Neural progenitor cell (in vitro differentiated cells): Measurements from ENCODE around the gene HOXC5. TPM values are rescaled to one million over a fixed set of nuclear protein-coding genes. Genes with fewer than 3 reads are reported as not detected.
A peak's percentile ranks its signal among the peaks of the same experiment; 100 is the strongest.

Experiments
- DNase-seq: peaks from one replicate; pipeline ENCODE4 v3.0.0-alpha.2; 2016; ENCODE audit warnings: low spot score
- H2AFZ ChIP-seq: fragments of 200-600 bp; sonication (generic); replicated peaks from 2 replicates; pipeline ENCODE4 v1.6.1; 2016; ENCODE audit warnings: antibody characterized with exemption
- H3F3A ChIP-seq: fragments of 200-600 bp; sonication (generic); 2 replicates; pipeline ENCODE4 v1.6.1; 2016; ENCODE audit warnings: antibody characterized with exemption, low read depth
- H3K27ac ChIP-seq: fragments of 200-600 bp; sonication (generic); 2 replicates; pipeline ENCODE4 v1.5.1; 2016; ENCODE audit warnings: mild to moderate bottlenecking
- H3K27me3 ChIP-seq: fragments of 200-600 bp; sonication (generic); 2 replicates; pipeline ENCODE4 v1.6.1; 2016; ENCODE audit warnings: mild to moderate bottlenecking, moderate library complexity
- H3K36me3 ChIP-seq: fragments of 200-600 bp; sonication (generic); 2 replicates; pipeline ENCODE4 v1.5.1; 2016
- H3K4me1 ChIP-seq: fragments of 200-600 bp; sonication (generic); 2 replicates; pipeline ENCODE4 v1.6.1; 2016; ENCODE audit warnings: mixed run types
- H3K4me2 ChIP-seq: fragments of 200-600 bp; sonication (generic); 2 replicates; pipeline ENCODE4 v1.6.1; 2016
- H3K4me3 ChIP-seq: fragments of 200-600 bp; sonication (generic); 2 replicates; pipeline ENCODE4 v1.5.1; 2016
- H3K79me2 ChIP-seq: fragments of 200-600 bp; sonication (generic); 2 replicates; pipeline ENCODE4 v1.6.1; 2016; ENCODE audit warnings: low read depth
- H3K9ac ChIP-seq: fragments of 200-600 bp; sonication (generic); 2 replicates; pipeline ENCODE4 v1.6.1; 2016
- H3K9me3 ChIP-seq: fragments of 200-600 bp; sonication (generic); 2 replicates; pipeline ENCODE4 v1.5.1; 2016; ENCODE audit warnings: low read depth
- H4K20me1 ChIP-seq: fragments of 200-600 bp; sonication (generic); 2 replicates; pipeline ENCODE4 v1.6.1; 2016; ENCODE audit warnings: low read depth
- H3K27ac Mint-ChIP-seq: 3 replicates; pipeline ENCODE4 v1.8.0; 2021; ENCODE audit warnings: mixed read lengths
- H3K27me3 Mint-ChIP-seq: 2 replicates; pipeline ENCODE4 v1.8.0; 2022; ENCODE audit warnings: low read depth, mild to moderate bottlenecking, inconsistent platforms, moderate library complexity, mixed read lengths; ENCODE audit not compliant: insufficient read depth
- H3K36me3 Mint-ChIP-seq: 3 replicates; pipeline ENCODE4 v1.8.0; 2021; ENCODE audit warnings: mixed read lengths
- H3K4me1 Mint-ChIP-seq: 3 replicates; pipeline ENCODE4 v1.8.0; 2021; ENCODE audit warnings: mixed read lengths
- H3K4me3 Mint-ChIP-seq: 3 replicates; pipeline ENCODE4 v1.8.0; 2021; ENCODE audit warnings: mild to moderate bottlenecking, moderate library complexity, mixed read lengths
- H3K9me3 Mint-ChIP-seq: 3 replicates; pipeline ENCODE4 v1.8.0; 2020; ENCODE audit warnings: mixed read lengths
- CTCF ChIP-seq: fragments of 200-600 bp; sonication (generic); IDR thresholded peaks from 2 replicates; pipeline ENCODE4 v1.5.1; 2017; ENCODE audit warnings: antibody characterized with exemption, mild to moderate bottlenecking
- EZH2 ChIP-seq: fragments of 200-600 bp; sonication (generic); IDR thresholded peaks from 2 replicates; pipeline ENCODE4 v1.6.1; 2017; ENCODE audit warnings: antibody characterized with exemption, mild to moderate bottlenecking, moderate library complexity
- EZH2phosphoT487 ChIP-seq: fragments of 200-600 bp; sonication (generic); IDR thresholded peaks from 2 replicates; pipeline ENCODE4 v1.6.1; 2017; ENCODE audit warnings: antibody characterized with exemption
- total RNA-seq: library from RNA; depleted of rRNA; stranded (reverse); fragments of >200 nt; gene quantifications from 2 replicates; pipeline ENCODE4 v1.2.3, GENCODE V29; 2015; ENCODE audit warnings: low replicate concordance

The HOXC5 gene
- total RNA-seq, 1 donor from 2014 or later: not detected

GRCh38 chr12:54051026-54051842 lies 18.4 kb downstream of the HOXC5 start:
- Histone ChIP-seq H3F3A (no peaks in the 10 kb centered on the region), H3K4me3 (no peak overlapping the region), H3K27me3 (peaks cover 100% of the 10 kb centered on the region), H3K36me3 (no peaks in the 10 kb centered on the region), H3K4me1 (peaks cover 7% of the 10 kb centered on the region), H3K9me3 (no peaks in the 10 kb centered on the region), H2AFZ (no peak overlapping the region), H3K27ac (no peak overlapping the region), H4K20me1 (peaks cover 86% of the 10 kb centered on the region), H3K4me2 (no peak overlapping the region), H3K9ac (no peak overlapping the region), H3K79me2 (no peaks in the 10 kb centered on the region)
- Mint-ChIP-seq H3K4me1 (no peaks in the 10 kb centered on the region), H3K36me3 (no peaks in the 10 kb centered on the region), H3K9me3 (peaks cover 5% of the 10 kb centered on the region), H3K4me3 (no peak overlapping the region), H3K27me3 (peaks cover 90% of the 10 kb centered on the region), H3K27ac (no peak overlapping the region)
- TF ChIP-seq EZH2phosphoT487: no peak
- no peak for TF ChIP-seq CTCF
- no peak for TF ChIP-seq EZH2
- no peak for DNase-seq

DNA sequence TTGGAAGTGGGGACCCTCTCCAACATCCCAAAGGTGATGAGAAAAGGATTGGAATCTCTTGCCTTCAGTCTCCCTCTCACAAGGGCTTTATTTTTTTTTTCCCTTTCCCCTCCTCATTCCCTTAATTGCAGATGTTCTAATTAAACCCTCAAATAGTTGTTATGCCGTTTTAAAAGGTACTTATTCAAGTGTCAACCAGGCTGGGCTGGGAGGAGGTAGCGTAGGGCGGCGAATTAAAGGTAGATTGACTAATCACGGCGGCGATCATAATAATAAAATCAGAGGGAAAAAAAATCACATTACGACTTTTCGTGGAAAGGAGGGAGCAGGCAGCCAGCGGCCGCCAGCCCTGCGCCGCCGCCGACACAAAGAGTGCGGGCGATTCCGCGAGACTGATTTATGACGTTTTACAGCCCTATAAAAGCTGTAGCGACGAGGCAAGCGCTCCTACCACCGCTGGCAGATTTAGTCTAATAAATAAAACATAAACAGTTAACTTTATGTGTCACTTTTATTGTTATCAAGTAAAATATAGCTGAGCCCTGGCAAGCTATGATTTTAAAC lies 19.1 kb downstream of the HOXC5 start:
- no peak overlapping the region for H2AFZ ChIP-seq
- H3K27ac Mint-ChIP-seq: no peak overlapping the region
- no peak for TF ChIP-seq CTCF
- TF ChIP-seq EZH2: peak; percentile 99
- peak; percentile 90 for TF ChIP-seq EZH2phosphoT487
- no peaks in the 10 kb centered on the region for H3K79me2 ChIP-seq
- no peak overlapping the region for H3K4me3 ChIP-seq
- H3K4me1 Mint-ChIP-seq: no peaks in the 10 kb centered on the region
- peaks cover 91% of the 10 kb centered on the region for H3K27me3 Mint-ChIP-seq
- H3K27me3 ChIP-seq: peaks cover 100% of the 10 kb centered on the region
- no peak overlapping the region for H3K4me3 Mint-ChIP-seq
- no peak overlapping the region for H3K9ac ChIP-seq
- no peaks in the 10 kb centered on the region for H3F3A ChIP-seq
- no peaks in the 10 kb centered on the region for H3K9me3 ChIP-seq
- peaks cover 7% of the 10 kb centered on the region for H3K4me1 ChIP-seq
- no peak overlapping the region for H3K4me2 ChIP-seq
- H3K9me3 Mint-ChIP-seq: peaks cover 7% of the 10 kb centered on the region
- H4K20me1 ChIP-seq: peaks cover 82% of the 10 kb centered on the region
- H3K27ac ChIP-seq: no peak overlapping the region
- DNase-seq: no peak
- no peaks in the 10 kb centered on the region for H3K36me3 Mint-ChIP-seq
- H3K36me3 ChIP-seq: no peaks in the 10 kb centered on the region

DNA sequence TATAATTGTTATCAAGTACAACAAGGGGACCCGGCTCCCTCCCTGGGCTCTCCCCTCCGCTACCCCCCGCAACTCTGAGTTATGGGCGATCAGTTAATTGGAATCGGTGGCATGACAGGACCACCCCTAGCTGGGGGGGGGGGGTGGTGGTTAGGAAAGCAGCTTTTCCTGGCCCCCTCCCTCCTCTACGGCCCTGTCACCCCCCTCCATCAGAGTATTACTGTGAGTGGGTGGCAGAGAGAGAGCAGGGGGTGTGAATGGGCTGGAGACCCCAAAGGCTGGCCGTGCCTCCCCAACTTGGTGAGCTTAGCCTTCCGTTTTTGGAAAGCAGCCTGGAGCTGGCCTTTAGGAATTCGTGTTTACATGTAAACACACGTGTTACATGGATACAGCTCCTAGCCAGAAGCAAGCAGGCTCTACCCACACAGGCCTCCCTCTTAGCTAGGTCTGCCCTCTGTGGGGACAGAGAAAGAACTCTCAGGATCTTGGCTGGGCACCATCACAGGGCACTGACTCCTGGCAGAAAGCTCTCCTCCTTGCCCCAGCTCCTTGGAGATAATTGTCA lies 19.7 kb downstream of the HOXC5 start:
- no peaks in the 10 kb centered on the region for H3K79me2 ChIP-seq
- H3K27ac Mint-ChIP-seq: no peak overlapping the region

More for the DNA sequence above, 19.7 kb downstream of the HOXC5 start:
- TF ChIP-seq EZH2 (no peak), CTCF (no peak), EZH2phosphoT487 (peak; percentile 51)
- no peak overlapping the region for H3K4me3 ChIP-seq
- peaks cover 92% of the 10 kb centered on the region for H3K27me3 Mint-ChIP-seq
- H3K4me3 Mint-ChIP-seq: peak overlapping the region; percentile 57
- no peaks in the 10 kb centered on the region for H3K36me3 Mint-ChIP-seq
- peaks cover 100% of the 10 kb centered on the region for H3K27me3 ChIP-seq
- peaks cover 7% of the 10 kb centered on the region for H3K4me1 ChIP-seq
- H3K36me3 ChIP-seq: no peaks in the 10 kb centered on the region
- H3K4me1 Mint-ChIP-seq: no peaks in the 10 kb centered on the region
- DNase-seq: no peak
- H3K4me2 ChIP-seq: no peak overlapping the region
- H3K27ac ChIP-seq: no peak overlapping the region
- no peaks in the 10 kb centered on the region for H3K9me3 ChIP-seq
- peaks cover 7% of the 10 kb centered on the region for H3K9me3 Mint-ChIP-seq
- peaks cover 76% of the 10 kb centered on the region for H4K20me1 ChIP-seq
- H3K9ac ChIP-seq: no peak overlapping the region
- H3F3A ChIP-seq: no peaks in the 10 kb centered on the region
- H2AFZ ChIP-seq: no peak overlapping the region
